ENCODE data around the gene THOC6. TPM values are rescaled to one million over a fixed set of nuclear protein-coding genes. Genes with fewer than 3 reads are reported as not detected.
A peak's percentile ranks its signal among the peaks of the same experiment; 100 is the strongest.
"Not testable (repeated sequence)": the region's sequence is repeated elsewhere in the genome, so short reads cannot be mapped to it uniquely, and the experiment has no call there.

THOC6 gene
- total RNA-seq, 2 donors from 2014 or later = 21.3 to 23.7 TPM

DNA sequence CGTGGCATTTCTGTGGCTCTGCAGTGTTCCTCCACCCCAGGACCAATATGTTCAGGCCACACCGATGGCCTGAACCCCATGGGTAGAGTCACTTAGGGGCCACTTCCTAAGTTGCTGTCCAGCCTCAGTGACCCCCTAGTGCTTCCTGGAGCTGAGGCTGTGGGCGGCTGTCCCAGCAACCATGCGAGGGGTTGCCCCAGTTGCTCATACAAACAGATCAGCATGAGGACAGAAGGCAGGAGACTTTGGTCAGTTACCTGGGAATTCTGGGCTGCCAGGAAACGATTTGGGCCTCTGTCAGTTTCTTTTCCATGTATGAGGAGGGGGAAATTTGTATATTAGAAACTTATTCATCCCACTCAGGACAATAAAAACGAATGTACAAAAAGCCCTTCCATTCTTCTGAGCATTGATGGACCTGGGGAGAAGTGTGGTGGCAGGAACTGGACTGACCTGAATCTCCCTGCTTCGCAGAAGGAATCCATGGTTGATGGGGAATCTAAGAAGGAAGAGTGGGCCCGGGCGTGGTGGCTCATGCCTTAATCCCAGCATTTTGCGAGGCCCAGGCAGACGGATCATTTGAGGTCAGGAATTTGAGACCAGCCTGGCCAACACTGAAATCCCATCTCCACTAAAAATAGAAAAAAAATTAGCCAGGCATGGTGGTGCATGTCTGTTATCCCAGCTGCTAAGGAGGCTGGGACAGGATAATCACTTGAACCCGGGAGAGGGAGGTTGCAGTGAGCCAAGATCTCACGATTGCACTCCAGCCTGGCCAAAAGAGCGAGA lies 36.7 kb downstream of the THOC6 start:
- H3K9me3 ChIP-seq (ENCODE audit: control insufficient read depth, low read length, poor library complexity, severe bottlenecking) = no peaks in the 10 kb centered on the region
- Mint-ChIP-seq H3K27ac (peak overlapping the region; percentile 91), H3K4me3 (peak overlapping the region; percentile 93), H3K27me3 (no peaks in the 10 kb centered on the region), H3K36me3 (ENCODE audit: low read depth) (peaks cover 2% of the 10 kb centered on the region), H3K4me1 (peaks cover 28% of the 10 kb centered on the region)
- DNase-seq (no peak), ATAC-seq (no peak)

DNA sequence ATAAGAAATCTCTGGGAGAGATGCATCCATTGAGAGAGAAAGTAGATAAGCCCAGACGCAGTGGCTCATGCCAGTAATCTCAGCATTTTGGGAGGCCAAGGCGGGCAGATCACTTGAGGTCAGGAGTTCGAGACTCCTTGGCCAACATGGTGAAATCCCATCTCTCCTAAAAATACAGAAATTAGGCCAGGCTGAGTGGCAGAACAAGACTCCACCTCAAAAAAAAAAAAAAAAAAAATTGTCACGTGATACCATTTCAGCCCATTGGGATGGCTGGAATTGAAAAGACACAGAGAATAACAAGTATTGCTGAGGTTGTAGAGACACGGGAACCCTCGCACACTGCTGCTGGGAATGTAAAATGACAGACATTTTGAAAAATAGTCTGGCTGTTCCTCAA lies 38.7 kb downstream of the THOC6 start:
- no peak for ATAC-seq
- H3K9me3 ChIP-seq (ENCODE audit: control insufficient read depth, low read length, poor library complexity, severe bottlenecking) = no peaks in the 10 kb centered on the region
- DNase-seq = no peak
- H3K4me1 Mint-ChIP-seq = peaks cover 34% of the 10 kb centered on the region
- H3K4me3 Mint-ChIP-seq = no peak overlapping the region
- peaks cover 11% of the 10 kb centered on the region for H3K36me3 Mint-ChIP-seq (ENCODE audit: low read depth)
- peak overlapping the region; percentile 100 for H3K27ac Mint-ChIP-seq
- no peaks in the 10 kb centered on the region for H3K27me3 Mint-ChIP-seq

DNA sequence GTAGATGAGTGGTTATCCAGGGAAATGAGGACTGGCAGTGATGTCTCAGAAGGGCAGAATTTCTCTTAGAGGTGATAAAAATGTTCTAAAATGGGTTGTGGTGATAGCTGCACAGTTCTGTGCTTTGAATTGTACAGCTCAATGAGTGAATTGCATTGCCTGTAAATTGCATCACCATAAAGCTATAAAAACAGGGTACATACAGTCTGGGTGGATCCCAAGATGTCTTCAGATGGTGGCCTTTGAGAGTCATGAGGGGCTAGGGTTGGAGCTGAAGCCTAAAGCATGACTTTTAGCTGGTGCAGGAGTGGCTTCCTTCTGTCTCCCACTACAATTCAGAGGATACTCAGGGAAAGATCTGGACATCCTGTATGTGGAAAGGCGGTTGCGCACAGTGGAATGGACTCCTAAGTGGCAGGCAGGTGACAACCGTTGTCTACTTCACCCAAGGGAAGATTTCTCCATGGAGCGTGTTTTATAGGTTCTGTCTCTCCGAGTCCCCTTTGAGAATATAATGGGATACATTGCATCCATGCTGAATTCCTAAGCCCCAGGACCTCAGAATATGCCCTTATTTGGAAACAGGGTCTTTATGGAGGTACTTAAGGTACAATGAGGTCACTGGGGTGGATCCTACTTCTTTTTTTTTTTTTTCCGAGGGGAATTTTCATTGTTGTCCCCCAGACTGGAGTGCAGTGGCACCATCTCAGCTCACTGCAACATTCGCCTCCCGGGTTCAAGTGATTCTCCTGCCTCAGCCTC lies 40.0 kb downstream of the THOC6 start:
- no peak for ATAC-seq
- Mint-ChIP-seq H3K4me3 (peak overlapping the region; percentile 99), H3K36me3 (ENCODE audit: low read depth) (peaks cover 14% of the 10 kb centered on the region), H3K4me1 (peaks cover 39% of the 10 kb centered on the region), H3K27me3 (no peaks in the 10 kb centered on the region), H3K27ac (peak overlapping the region; percentile 100)
- no peak for DNase-seq
- no peaks in the 10 kb centered on the region for H3K9me3 ChIP-seq (ENCODE audit: control insufficient read depth, low read length, poor library complexity, severe bottlenecking)

DNA sequence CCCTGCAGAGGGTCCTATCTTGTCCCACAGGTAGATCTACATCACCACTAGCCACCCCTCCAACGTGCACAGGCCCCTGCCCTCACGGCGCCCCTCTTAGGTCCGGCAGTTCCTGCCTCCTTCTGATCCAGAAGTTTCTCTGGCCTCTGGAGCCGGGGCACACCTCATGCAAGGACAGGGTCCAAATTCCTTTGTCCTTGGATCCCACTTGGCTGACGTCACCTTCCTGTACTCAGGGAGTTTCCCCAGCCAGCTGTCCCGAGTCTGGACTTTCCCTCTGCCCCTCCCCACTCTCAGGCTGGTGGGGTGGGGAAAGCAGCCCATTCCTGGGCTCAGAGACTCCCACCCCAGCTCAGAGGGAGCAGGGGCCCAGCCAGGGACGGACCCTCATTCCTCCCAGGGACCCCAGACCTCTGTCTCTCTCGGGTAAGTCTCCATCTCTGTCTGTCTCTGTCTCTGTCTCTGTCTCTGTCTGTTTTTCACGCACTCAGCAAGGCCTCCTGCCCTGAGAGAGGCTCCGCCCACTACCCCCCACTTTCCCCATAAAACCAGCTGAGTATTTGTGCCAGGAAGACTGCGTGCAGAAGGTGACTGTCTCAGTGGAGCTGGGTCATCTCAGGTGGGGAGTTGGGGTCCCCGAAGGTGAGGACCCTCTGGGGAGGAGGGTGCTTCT lies 41.4 kb downstream of the THOC6 start, which contains the start of gene IL32:
Gene IL32, plus strand, starts transcription at position 572 of the 673 bp plus-strand sequence. CDS start 172 bp downstream, outside the sequence.
- Mint-ChIP-seq H3K27ac (peak within 1 kb of the TSS; percentile 100), H3K4me3 (peak within 1 kb of the TSS; percentile 99), H3K36me3 (ENCODE audit: low read depth) (peaks cover 16% of the 10 kb centered on the region), H3K4me1 (peaks cover 45% of the 10 kb centered on the region), H3K27me3 (no peaks in the 10 kb centered on the region)
- DNase-seq (peak; percentile 43 to 58 (median 55)), ATAC-seq (peak; percentile 78)
- H3K9me3 ChIP-seq (ENCODE audit: control insufficient read depth, low read length, poor library complexity, severe bottlenecking) = no peaks in the 10 kb centered on the region

DNA sequence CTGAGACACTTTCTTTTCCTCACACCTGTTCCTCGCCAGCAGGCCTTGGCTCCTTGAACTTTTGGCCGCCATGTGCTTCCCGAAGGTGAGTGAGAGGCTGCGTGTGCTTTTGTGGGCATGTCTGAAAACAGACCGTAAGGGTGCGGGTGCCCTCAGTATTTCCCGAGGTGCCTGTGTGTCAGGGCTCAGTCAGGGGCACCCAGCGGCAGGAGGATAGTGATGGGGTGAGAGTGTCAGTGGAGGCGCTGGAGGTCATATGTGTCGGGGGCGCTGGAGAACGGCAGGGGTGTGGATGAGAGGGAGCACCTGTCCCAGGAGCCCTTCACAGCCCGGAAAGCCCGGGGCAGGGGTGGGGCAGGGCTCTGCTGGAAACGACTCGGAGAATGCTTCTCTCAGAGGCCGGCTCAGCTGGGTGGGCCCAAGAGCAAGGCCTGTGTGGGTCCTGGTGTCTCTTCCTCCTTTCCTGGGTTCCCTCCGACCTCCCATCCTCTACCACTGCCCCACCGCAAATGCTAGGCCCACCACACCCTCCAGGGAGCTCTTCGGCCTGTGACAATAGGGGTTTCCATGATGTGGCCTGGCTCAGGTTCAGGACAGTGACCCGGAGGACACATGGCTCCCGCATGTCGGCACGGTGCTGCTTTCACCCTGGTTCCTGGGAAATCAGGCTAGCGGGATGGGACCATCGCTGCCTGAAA lies 42.1 kb downstream of the THOC6 start:
- Mint-ChIP-seq H3K4me3 (peak overlapping the region; percentile 99), H3K27me3 (no peaks in the 10 kb centered on the region), H3K36me3 (ENCODE audit: low read depth) (peaks cover 16% of the 10 kb centered on the region), H3K27ac (peak overlapping the region; percentile 100), H3K4me1 (peaks cover 46% of the 10 kb centered on the region)
- no peaks in the 10 kb centered on the region for H3K9me3 ChIP-seq (ENCODE audit: control insufficient read depth, low read length, poor library complexity, severe bottlenecking)
- DNase-seq (no peak), ATAC-seq (peak; percentile 25)

DNA sequence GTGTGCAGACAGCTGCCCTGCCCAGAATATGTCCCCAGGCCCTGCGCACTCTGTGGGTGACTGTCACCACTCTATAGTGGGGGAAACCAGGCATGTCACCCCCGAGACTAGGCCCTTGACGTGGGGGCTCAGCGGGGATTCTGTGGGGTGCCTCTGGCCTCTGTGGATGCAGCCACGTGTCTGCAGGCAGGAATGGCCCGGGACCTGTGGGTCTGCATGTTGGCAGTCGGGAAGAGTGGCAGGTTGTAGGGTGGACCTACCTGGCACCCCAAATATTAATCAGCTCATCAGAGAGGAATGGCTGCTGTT lies 42.6 kb downstream of the THOC6 start:
- no peak for ATAC-seq
- no peak for DNase-seq
- Mint-ChIP-seq H3K36me3 (ENCODE audit: low read depth) (peaks cover 16% of the 10 kb centered on the region), H3K4me1 (peaks cover 51% of the 10 kb centered on the region), H3K4me3 (peak overlapping the region; percentile 99), H3K27me3 (no peaks in the 10 kb centered on the region), H3K27ac (peak overlapping the region; percentile 100)
- H3K9me3 ChIP-seq (ENCODE audit: control insufficient read depth, low read length, poor library complexity, severe bottlenecking) = no peaks in the 10 kb centered on the region

DNA sequence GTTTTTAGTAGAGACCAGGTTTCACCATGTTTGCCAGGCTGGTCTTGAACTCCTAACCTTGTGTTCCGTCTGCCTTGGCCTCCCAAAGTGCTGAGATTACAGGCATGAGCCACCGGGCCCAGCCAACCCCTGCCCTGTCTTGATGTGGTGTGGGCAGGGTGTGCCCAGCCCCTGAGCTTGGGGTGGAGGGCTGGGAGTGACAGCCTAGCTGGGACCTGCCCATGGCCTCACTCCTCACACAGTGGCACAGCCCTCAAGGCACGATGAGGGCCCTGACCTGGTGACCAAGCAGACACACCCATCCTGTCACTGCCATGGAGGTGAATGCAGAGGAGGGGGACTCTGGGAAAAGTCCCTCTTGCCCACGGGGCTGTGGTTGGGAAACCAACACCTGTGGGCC lies 44.7 kb downstream of the THOC6 start:
- Mint-ChIP-seq H3K36me3 (ENCODE audit: low read depth) (peaks cover 16% of the 10 kb centered on the region), H3K27ac (peak overlapping the region; percentile 100), H3K4me1 (peaks cover 58% of the 10 kb centered on the region), H3K4me3 (peak overlapping the region; percentile 99), H3K27me3 (no peaks in the 10 kb centered on the region)
- ATAC-seq = no peak
- DNase-seq = no peak
- no peaks in the 10 kb centered on the region for H3K9me3 ChIP-seq (ENCODE audit: control insufficient read depth, low read length, poor library complexity, severe bottlenecking)

DNA sequence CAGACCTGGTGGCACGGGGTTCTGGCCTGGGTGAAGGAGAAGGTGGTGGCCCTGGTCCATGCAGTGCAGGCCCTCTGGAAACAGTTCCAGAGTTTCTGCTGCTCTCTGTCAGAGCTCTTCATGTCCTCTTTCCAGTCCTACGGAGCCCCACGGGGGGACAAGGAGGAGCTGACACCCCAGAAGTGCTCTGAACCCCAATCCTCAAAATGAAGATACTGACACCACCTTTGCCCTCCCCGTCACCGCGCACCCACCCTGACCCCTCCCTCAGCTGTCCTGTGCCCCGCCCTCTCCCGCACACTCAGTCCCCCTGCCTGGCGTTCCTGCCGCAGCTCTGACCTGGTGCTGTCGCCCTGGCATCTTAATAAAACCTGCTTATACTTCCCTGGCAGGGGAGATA lies 45.3 kb downstream of the THOC6 start:
- Mint-ChIP-seq H3K27ac (peak overlapping the region; percentile 100), H3K4me3 (peak overlapping the region; percentile 71), H3K36me3 (ENCODE audit: low read depth) (peaks cover 18% of the 10 kb centered on the region), H3K4me1 (peaks cover 61% of the 10 kb centered on the region)
- DNase-seq; H3K9me3 ChIP-seq (ENCODE audit: control insufficient read depth, low read length, poor library complexity, severe bottlenecking); ATAC-seq; H3K27me3 Mint-ChIP-seq: not testable (repeated sequence)

DNA sequence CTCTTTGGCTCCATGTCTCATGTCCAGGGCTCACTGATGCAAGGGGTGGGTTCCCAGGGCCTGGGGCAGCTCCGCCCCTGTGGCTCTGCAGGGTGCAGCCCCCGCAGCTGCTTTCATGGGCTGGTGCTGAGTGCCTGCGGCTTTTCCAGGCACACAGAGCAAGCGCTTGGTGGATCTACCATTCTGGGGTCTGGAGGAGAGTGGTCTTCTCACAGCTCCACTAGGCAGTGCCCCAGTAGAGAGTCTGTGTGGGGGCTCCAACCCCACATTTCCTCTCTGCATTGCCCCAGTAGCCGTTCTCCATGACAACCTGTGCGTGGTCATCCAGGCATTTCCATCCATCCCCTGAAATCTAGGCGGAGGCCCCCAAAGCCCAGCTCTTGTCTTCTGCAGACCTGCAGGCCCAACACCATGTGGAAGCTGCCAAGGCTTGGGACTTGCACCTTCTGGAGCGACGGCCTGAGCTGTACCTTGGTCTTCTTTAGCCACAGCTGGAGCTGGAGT lies 46.8 kb downstream of the THOC6 start:
- H3K4me3 Mint-ChIP-seq = peak overlapping the region; percentile 77
- no peak for ATAC-seq
- no peaks in the 10 kb centered on the region for H3K9me3 ChIP-seq (ENCODE audit: control insufficient read depth, low read length, poor library complexity, severe bottlenecking)
- peaks cover 66% of the 10 kb centered on the region for H3K4me1 Mint-ChIP-seq
- H3K36me3 Mint-ChIP-seq (ENCODE audit: low read depth) = peaks cover 15% of the 10 kb centered on the region
- peak overlapping the region; percentile 100 for H3K27ac Mint-ChIP-seq
- no peak for DNase-seq
- H3K27me3 Mint-ChIP-seq = no peaks in the 10 kb centered on the region

DNA sequence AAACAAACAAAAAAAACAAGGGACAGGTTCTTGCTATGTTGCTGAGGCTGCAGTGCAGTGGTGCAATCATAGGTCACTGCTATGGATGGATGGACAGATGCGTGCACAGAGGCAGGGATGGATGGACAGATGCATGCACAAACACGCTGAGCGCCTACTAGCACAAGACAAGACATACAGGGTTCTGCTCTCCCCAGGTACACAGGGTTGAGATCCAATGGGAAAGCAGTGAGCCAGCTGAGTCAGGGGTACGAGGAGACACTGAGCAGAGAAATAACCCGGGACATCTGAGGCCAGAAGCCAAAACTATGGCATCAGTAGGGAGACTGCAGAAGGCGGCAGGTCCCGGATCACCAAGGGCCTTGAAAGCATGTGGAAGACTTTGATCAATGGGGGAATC lies 47.8 kb downstream of the THOC6 start:
- Mint-ChIP-seq H3K27ac (peak overlapping the region; percentile 98), H3K4me3 (peak overlapping the region; percentile 77), H3K4me1 (peaks cover 70% of the 10 kb centered on the region), H3K27me3 (no peaks in the 10 kb centered on the region), H3K36me3 (ENCODE audit: low read depth) (peaks cover 13% of the 10 kb centered on the region)
- ATAC-seq = no peak
- H3K9me3 ChIP-seq (ENCODE audit: control insufficient read depth, low read length, poor library complexity, severe bottlenecking) = no peaks in the 10 kb centered on the region
- no peak for DNase-seq

DNA sequence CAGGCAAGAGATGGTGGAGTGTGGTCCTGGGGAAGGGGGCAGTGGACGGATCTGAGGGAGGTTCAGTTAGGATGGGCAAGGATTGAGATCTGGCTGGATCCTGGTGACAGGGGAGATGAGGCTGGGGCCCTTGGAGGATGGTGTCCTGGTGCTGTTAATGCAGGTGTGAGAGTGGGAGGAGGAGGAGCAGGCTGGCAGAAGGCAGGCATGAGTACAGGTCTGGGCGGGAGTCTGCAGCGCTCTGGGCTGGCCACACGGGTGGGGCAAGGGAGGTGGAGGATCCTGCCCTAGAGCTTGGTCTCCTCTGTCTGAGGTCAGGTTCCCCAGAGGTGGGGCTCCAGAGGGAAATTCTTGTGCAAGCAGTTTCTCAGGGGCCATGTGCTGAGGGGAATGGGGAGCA lies 48.3 kb downstream of the THOC6 start:
- H3K27me3 Mint-ChIP-seq; H3K9me3 ChIP-seq (ENCODE audit: control insufficient read depth, low read length, poor library complexity, severe bottlenecking); ATAC-seq; DNase-seq: not testable (repeated sequence)
- Mint-ChIP-seq H3K36me3 (ENCODE audit: low read depth) (peaks cover 11% of the 10 kb centered on the region), H3K4me1 (peaks cover 72% of the 10 kb centered on the region), H3K4me3 (peak overlapping the region; percentile 77), H3K27ac (peak overlapping the region; percentile 98)

DNA sequence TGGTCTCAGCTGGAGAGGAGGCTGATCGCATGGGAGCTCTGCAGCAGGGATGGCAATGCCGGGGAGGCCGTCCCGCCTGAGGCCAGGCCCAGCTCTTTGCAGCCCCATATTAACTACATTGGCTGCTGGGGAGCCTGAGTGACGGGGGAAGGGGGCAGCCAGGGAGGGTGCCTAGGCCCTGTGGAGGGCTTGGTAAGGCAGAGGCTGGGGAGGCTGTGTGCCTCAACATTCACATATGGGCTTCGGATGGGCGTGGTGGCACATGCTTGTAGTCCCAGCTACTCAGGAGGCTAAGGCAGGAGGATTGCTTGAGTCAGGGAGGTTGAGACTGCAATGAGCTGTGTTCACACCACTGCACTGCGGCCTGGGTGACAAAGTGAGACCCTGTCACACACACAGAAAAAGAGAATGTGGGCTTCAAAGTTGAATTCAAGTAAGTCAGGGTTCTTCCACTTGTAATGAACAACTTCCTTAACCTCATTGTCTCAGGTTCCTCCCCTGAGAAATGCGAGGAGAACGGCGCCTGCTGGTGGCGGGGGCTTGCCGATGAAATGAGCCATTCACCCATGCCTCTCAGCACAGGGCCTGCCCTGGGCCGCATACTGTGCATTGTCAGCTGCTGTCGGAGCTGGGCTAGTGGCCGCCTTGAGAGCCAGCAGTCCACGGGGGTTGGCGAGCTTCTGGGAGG lies 48.9 kb downstream of the THOC6 start:
- not testable (repeated sequence) for H3K9me3 ChIP-seq (ENCODE audit: control insufficient read depth, low read length, poor library complexity, severe bottlenecking); H3K27me3 Mint-ChIP-seq; H3K36me3 Mint-ChIP-seq (ENCODE audit: low read depth)
- ATAC-seq (peak; percentile 33), DNase-seq (peak in 1 of 3 donors; percentile 37)
- Mint-ChIP-seq H3K4me3 (peak overlapping the region; percentile 91), H3K27ac (peak overlapping the region; percentile 98), H3K4me1 (peaks cover 71% of the 10 kb centered on the region)
